WTC11 (cell line): Measurements from ENCODE around the gene FNDC1. TPM values are rescaled to one million over a fixed set of nuclear protein-coding genes. Genes with fewer than 3 reads are reported as not detected.

Experiments used
- ATAC-seq: fragments of 200-7000 bp; cut with Tn5 transposase; 2 replicates; pipeline ENCODE4 v1.10.0; 2021; ENCODE audit warnings: mild to moderate bottlenecking, moderate library complexity
- CTCF ChIA-PET: fragments of 300-600 bp; sonication (Branson Sonifier 250); formaldehyde crosslinking; loops from one replicate; lab custom pipeline; 2021; ENCODE audit warnings: antibody characterized with exemption; lab: Charles Lee
- POLR2A ChIA-PET: fragments of 350-600 bp; sonication (Branson Sonifier 250); formaldehyde crosslinking; loops from one replicate; lab custom pipeline; 2021; ENCODE audit warnings: antibody characterized with exemption; lab: Charles Lee
- DNase-seq: peaks from one replicate; pipeline ENCODE4 v3.0.0; 2021; ENCODE audit warnings: low spot score
- H3K27ac Mint-ChIP-seq: 2 replicates; pipeline ENCODE4 v1.8.0; 2021; ENCODE audit warnings: mixed read lengths
- H3K27me3 Mint-ChIP-seq: 2 replicates; pipeline ENCODE4 v1.8.0; 2021; ENCODE audit warnings: low read depth, mild to moderate bottlenecking, moderate library complexity, mixed read lengths
- H3K36me3 Mint-ChIP-seq: 2 replicates; pipeline ENCODE4 v1.8.0; 2021; ENCODE audit warnings: mixed read lengths
- H3K4me1 Mint-ChIP-seq: 2 replicates; pipeline ENCODE4 v1.8.0; 2022; ENCODE audit warnings: mixed read lengths
- H3K4me3 Mint-ChIP-seq: 2 replicates; pipeline ENCODE4 v1.8.0; 2021; ENCODE audit warnings: mild to moderate bottlenecking, moderate library complexity, mixed read lengths
- H3K9me3 Mint-ChIP-seq: 2 replicates; pipeline ENCODE4 v1.8.0; 2021; ENCODE audit warnings: mixed read lengths
- CREM ChIP-seq: sonication (generic); formaldehyde crosslinking; IDR thresholded peaks from 2 replicates; pipeline ENCODE4 v1.8.1; 2022; ENCODE audit warnings: mild to moderate bottlenecking, missing genetic modification reagents, moderate library complexity
- ELF4 ChIP-seq: sonication (generic); formaldehyde crosslinking; IDR thresholded peaks from 2 replicates; pipeline ENCODE4 v1.8.1; 2022; ENCODE audit warnings: low read depth, mild to moderate bottlenecking, moderate library complexity, missing genetic modification reagents
- GRHL2 ChIP-seq: fragments of 250-450 bp; sonication (Bioruptor Pico); IDR thresholded peaks from 2 replicates; pipeline ENCODE4 v1.8.0; 2022; ENCODE audit warnings: mild to moderate bottlenecking, moderate library complexity; ENCODE audit not compliant: insufficient replicate concordance, severe bottlenecking
- HMGA2 ChIP-seq: fragments of 250-450 bp; sonication (Bioruptor Pico); IDR thresholded peaks from 2 replicates; pipeline ENCODE4 v1.4.0; 2021; ENCODE audit warnings: mild to moderate bottlenecking, moderate library complexity
- JAZF1 ChIP-seq: fragments of 250-450 bp; sonication (Bioruptor Pico); IDR thresholded peaks from 2 replicates; pipeline ENCODE4 v1.9.0; 2021; ENCODE audit warnings: moderate library complexity, mild to moderate bottlenecking, inconsistent platforms
- JUN ChIP-seq: sonication (generic); formaldehyde crosslinking; IDR thresholded peaks from 2 replicates; pipeline ENCODE4 v1.8.0; 2023; ENCODE audit warnings: mild to moderate bottlenecking, missing genetic modification reagents
- MXD4 ChIP-seq: fragments of 250-450 bp; sonication (Bioruptor Pico); IDR thresholded peaks from 2 replicates; pipeline ENCODE4 v1.8.0; 2021; ENCODE audit warnings: mild to moderate bottlenecking, moderate library complexity, borderline replicate concordance
- NFE2L1 ChIP-seq: sonication (generic); formaldehyde crosslinking; IDR thresholded peaks from 2 replicates; pipeline ENCODE4 v1.8.1; 2023; ENCODE audit warnings: missing genetic modification reagents
- NR1H2 ChIP-seq: sonication (generic); formaldehyde crosslinking; IDR thresholded peaks from 2 replicates; pipeline ENCODE4 v1.9.0; 2021; ENCODE audit warnings: mild to moderate bottlenecking, moderate library complexity, missing genetic modification reagents
- SMAD3 ChIP-seq: sonication (generic); formaldehyde crosslinking; IDR thresholded peaks from 2 replicates; pipeline ENCODE4 v1.8.0; 2022; ENCODE audit warnings: missing genetic modification reagents, mild to moderate bottlenecking, borderline replicate concordance
- SMAD4 ChIP-seq: sonication (generic); formaldehyde crosslinking; IDR thresholded peaks from 2 replicates; pipeline ENCODE4 v1.8.0; 2022; ENCODE audit warnings: mild to moderate bottlenecking, missing genetic modification reagents
- TEAD1 ChIP-seq: sonication (generic); formaldehyde crosslinking; IDR thresholded peaks from 2 replicates; pipeline ENCODE4 v1.8.0; 2022; ENCODE audit warnings: mild to moderate bottlenecking, missing genetic modification reagents
- ZNF121 ChIP-seq: sonication (generic); formaldehyde crosslinking; IDR thresholded peaks from 2 replicates; pipeline ENCODE4 v1.8.0; 2023; ENCODE audit warnings: missing genetic modification reagents
- ZNF317 ChIP-seq: sonication (generic); formaldehyde crosslinking; IDR thresholded peaks from 2 replicates; pipeline ENCODE4 v1.8.1; 2023; ENCODE audit warnings: low read depth, mild to moderate bottlenecking, moderate library complexity, missing genetic modification reagents, borderline replicate concordance
- ZNF416 ChIP-seq: fragments of 250-450 bp; sonication (Bioruptor Pico); IDR thresholded peaks from 2 replicates; pipeline ENCODE4 v1.9.0; 2021; ENCODE audit warnings: mild to moderate bottlenecking, inconsistent platforms
- total RNA-seq: library from RNA; stranded (reverse); gene quantifications from 3 replicates; pipeline ENCODE4 v1.2.3, GENCODE V29; 2021
- TF ChIP-seq, protein P1 (sequence below): fragments of 200-600 bp; IDR thresholded peaks from 2 replicates; pipeline ENCODE4 v1.8.0; 2022; ENCODE audit warnings: antibody characterized with exemption
- TF ChIP-seq, protein P2 (sequence below): sonication (generic); formaldehyde crosslinking; IDR thresholded peaks from 2 replicates; pipeline ENCODE4 v1.8.1; 2022; ENCODE audit warnings: mild to moderate bottlenecking, missing genetic modification reagents, moderate library complexity, borderline replicate concordance
- TF ChIP-seq, protein P3 (sequence below): sonication (generic); formaldehyde crosslinking; IDR thresholded peaks from 2 replicates; pipeline ENCODE4 v1.8.1; 2022; ENCODE audit warnings: low read depth, mild to moderate bottlenecking, moderate library complexity, missing genetic modification reagents, borderline replicate concordance
- TF ChIP-seq, protein P4 (sequence below): sonication (generic); formaldehyde crosslinking; IDR thresholded peaks from 2 replicates; pipeline ENCODE4 v1.8.1; 2022; ENCODE audit warnings: mild to moderate bottlenecking, moderate library complexity, missing genetic modification reagents
- TF ChIP-seq, protein P5 (sequence below): fragments of 250-450 bp; sonication (Bioruptor Pico); IDR thresholded peaks from 2 replicates; pipeline ENCODE4 v1.9.0; 2021; ENCODE audit warnings: mild to moderate bottlenecking
- TF ChIP-seq, protein P6 (sequence below): sonication (generic); formaldehyde crosslinking; IDR thresholded peaks from 2 replicates; pipeline ENCODE4 v1.8.0; 2023; ENCODE audit warnings: missing genetic modification reagents, mild to moderate bottlenecking, borderline replicate concordance
- TF ChIP-seq, protein P7 (sequence below): sonication (generic); formaldehyde crosslinking; IDR thresholded peaks from 2 replicates; pipeline ENCODE4 v1.8.0; 2022; ENCODE audit warnings: mild to moderate bottlenecking, missing genetic modification reagents

The FNDC1 gene
- total RNA-seq, 1 experiment from 2014 or later, result 0.44 TPM

DNA sequence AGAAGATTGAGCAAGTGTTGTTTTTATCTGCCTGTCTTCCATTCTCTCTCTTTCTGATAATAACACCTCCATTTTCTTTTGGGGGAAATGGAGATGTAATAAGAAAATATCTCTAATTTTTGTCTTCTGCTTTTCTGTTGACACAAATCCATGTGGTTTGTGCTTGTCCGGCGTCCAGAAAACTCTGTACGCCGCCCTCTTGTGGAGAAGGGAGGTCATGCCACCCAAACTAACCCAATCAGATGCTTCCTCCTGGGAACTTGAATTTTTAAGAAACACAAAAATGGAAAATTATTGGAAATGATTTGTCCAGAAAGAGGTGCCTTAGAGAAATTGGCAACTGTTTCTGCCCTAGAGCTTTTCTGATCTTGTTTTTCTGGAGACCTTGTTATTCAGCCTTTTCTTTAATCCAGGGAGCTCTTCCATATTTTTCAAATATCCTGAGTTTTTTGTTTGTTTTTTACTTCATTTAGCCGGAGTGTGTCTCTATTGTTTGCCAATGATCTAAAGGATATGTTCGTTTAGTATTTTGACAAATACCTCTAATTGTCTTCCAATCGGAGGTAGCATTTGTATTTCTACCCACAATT, 17.8 kb upstream of the FNDC1 start:
- TF ChIP-seq, protein P1, sequence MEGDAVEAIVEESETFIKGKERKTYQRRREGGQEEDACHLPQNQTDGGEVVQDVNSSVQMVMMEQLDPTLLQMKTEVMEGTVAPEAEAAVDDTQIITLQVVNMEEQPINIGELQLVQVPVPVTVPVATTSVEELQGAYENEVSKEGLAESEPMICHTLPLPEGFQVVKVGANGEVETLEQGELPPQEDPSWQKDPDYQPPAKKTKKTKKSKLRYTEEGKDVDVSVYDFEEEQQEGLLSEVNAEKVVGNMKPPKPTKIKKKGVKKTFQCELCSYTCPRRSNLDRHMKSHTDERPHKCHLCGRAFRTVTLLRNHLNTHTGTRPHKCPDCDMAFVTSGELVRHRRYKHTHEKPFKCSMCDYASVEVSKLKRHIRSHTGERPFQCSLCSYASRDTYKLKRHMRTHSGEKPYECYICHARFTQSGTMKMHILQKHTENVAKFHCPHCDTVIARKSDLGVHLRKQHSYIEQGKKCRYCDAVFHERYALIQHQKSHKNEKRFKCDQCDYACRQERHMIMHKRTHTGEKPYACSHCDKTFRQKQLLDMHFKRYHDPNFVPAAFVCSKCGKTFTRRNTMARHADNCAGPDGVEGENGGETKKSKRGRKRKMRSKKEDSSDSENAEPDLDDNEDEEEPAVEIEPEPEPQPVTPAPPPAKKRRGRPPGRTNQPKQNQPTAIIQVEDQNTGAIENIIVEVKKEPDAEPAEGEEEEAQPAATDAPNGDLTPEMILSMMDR, result peak; percentile 65
- TF ChIP-seq GRHL2 (no peak), HMGA2 (CRISPR knock-in tag) (no peak), JAZF1 (CRISPR knock-in tag) (no peak), ZNF317 (CRISPR knock-in tag) (no peak), NFE2L1 (CRISPR knock-in tag) (no peak)
- TF ChIP-seq, protein P2, sequence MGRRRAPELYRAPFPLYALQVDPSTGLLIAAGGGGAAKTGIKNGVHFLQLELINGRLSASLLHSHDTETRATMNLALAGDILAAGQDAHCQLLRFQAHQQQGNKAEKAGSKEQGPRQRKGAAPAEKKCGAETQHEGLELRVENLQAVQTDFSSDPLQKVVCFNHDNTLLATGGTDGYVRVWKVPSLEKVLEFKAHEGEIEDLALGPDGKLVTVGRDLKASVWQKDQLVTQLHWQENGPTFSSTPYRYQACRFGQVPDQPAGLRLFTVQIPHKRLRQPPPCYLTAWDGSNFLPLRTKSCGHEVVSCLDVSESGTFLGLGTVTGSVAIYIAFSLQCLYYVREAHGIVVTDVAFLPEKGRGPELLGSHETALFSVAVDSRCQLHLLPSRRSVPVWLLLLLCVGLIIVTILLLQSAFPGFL (CRISPR knock-in tag), result no peak
- TF ChIP-seq, protein P3, sequence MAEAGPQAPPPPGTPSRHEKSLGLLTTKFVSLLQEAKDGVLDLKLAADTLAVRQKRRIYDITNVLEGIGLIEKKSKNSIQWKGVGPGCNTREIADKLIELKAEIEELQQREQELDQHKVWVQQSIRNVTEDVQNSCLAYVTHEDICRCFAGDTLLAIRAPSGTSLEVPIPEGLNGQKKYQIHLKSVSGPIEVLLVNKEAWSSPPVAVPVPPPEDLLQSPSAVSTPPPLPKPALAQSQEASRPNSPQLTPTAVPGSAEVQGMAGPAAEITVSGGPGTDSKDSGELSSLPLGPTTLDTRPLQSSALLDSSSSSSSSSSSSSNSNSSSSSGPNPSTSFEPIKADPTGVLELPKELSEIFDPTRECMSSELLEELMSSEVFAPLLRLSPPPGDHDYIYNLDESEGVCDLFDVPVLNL (CRISPR knock-in tag), result no peak
- TF ChIP-seq, protein P4, sequence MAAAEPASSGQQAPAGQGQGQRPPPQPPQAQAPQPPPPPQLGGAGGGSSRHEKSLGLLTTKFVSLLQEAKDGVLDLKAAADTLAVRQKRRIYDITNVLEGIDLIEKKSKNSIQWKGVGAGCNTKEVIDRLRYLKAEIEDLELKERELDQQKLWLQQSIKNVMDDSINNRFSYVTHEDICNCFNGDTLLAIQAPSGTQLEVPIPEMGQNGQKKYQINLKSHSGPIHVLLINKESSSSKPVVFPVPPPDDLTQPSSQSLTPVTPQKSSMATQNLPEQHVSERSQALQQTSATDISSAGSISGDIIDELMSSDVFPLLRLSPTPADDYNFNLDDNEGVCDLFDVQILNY (CRISPR knock-in tag), result no peak
- Mint-ChIP-seq H3K9me3 (peaks cover 15% of the 10 kb centered on the region), H3K27me3 (peaks cover 6% of the 10 kb centered on the region; the same call in 1 of the 2 replicates), H3K36me3 (peaks cover 11% of the 10 kb centered on the region; the same call in 1 of the 2 replicates), H3K4me3 (no peak overlapping the region), H3K27ac (no peak overlapping the region), H3K4me1 (no peaks in the 10 kb centered on the region)
- peak; percentile 48 for DNase-seq
- CTCF ChIA-PET, result interaction anchor here (5.9 kb wide), 1 partner anchor 17 kb away, joined by 31 read pairs; no protein-coding TSS in a partner anchor
- POLR2A ChIA-PET, result no interaction called here
- peak; percentile 43; the same call in 1 of the 2 replicates for ATAC-seq

DNA sequence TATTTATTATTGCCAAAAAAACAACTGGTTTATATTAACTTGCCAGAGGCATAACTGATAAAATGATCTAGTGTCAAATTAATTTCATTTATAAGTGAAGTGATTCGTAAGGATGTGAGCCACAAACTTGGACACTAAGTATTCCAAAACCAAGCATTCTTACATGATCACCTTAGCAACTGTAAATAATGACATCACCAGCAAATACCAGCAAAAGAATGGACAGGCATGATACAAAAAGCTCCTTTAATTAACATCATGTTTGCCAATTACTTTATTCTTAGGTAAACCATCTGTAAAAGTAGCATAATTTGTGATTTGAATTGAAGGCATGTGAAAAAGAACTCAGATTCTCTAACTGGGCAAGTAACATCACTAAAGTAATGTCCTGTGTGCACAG, 17.2 kb upstream of the FNDC1 start:
- Mint-ChIP-seq H3K9me3 (peaks cover 22% of the 10 kb centered on the region), H3K4me1 (no peaks in the 10 kb centered on the region)
- ATAC-seq, result no peak
- TF ChIP-seq ZNF416 (CRISPR knock-in tag), result no peak
- TF ChIP-seq, protein P5, sequence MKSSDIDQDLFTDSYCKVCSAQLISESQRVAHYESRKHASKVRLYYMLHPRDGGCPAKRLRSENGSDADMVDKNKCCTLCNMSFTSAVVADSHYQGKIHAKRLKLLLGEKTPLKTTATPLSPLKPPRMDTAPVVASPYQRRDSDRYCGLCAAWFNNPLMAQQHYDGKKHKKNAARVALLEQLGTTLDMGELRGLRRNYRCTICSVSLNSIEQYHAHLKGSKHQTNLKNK (CRISPR knock-in tag), result no peak
- TF ChIP-seq, protein P6, sequence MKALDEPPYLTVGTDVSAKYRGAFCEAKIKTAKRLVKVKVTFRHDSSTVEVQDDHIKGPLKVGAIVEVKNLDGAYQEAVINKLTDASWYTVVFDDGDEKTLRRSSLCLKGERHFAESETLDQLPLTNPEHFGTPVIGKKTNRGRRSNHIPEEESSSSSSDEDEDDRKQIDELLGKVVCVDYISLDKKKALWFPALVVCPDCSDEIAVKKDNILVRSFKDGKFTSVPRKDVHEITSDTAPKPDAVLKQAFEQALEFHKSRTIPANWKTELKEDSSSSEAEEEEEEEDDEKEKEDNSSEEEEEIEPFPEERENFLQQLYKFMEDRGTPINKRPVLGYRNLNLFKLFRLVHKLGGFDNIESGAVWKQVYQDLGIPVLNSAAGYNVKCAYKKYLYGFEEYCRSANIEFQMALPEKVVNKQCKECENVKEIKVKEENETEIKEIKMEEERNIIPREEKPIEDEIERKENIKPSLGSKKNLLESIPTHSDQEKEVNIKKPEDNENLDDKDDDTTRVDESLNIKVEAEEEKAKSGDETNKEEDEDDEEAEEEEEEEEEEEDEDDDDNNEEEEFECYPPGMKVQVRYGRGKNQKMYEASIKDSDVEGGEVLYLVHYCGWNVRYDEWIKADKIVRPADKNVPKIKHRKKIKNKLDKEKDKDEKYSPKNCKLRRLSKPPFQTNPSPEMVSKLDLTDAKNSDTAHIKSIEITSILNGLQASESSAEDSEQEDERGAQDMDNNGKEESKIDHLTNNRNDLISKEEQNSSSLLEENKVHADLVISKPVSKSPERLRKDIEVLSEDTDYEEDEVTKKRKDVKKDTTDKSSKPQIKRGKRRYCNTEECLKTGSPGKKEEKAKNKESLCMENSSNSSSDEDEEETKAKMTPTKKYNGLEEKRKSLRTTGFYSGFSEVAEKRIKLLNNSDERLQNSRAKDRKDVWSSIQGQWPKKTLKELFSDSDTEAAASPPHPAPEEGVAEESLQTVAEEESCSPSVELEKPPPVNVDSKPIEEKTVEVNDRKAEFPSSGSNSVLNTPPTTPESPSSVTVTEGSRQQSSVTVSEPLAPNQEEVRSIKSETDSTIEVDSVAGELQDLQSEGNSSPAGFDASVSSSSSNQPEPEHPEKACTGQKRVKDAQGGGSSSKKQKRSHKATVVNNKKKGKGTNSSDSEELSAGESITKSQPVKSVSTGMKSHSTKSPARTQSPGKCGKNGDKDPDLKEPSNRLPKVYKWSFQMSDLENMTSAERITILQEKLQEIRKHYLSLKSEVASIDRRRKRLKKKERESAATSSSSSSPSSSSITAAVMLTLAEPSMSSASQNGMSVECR (CRISPR knock-in tag), result no peak
- no peak for TF ChIP-seq ZNF121 (CRISPR knock-in tag)
- no peak for TF ChIP-seq TEAD1
- TF ChIP-seq GRHL2, result no peak
- TF ChIP-seq CREM (CRISPR knock-in tag), result no peak
- TF ChIP-seq MXD4 (CRISPR knock-in tag), result no peak
- no peak for TF ChIP-seq JUN (CRISPR knock-in tag)
- TF ChIP-seq, protein P7, sequence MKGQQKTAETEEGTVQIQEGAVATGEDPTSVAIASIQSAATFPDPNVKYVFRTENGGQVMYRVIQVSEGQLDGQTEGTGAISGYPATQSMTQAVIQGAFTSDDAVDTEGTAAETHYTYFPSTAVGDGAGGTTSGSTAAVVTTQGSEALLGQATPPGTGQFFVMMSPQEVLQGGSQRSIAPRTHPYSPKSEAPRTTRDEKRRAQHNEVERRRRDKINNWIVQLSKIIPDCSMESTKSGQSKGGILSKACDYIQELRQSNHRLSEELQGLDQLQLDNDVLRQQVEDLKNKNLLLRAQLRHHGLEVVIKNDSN (CRISPR knock-in tag), result no peak
- TF ChIP-seq ELF4 (CRISPR knock-in tag), result no peak
- no peak for TF ChIP-seq NR1H2
- TF ChIP-seq SMAD3, result no peak
- no peak for TF ChIP-seq SMAD4 (CRISPR knock-in tag)

More for the DNA sequence above, 17.2 kb upstream of the FNDC1 start:
- Mint-ChIP-seq H3K36me3 (peaks cover 11% of the 10 kb centered on the region; the same call in 1 of the 2 replicates), H3K27ac (no peak overlapping the region), H3K27me3 (peaks cover 12% of the 10 kb centered on the region; the same call in 1 of the 2 replicates), H3K4me3 (no peak overlapping the region)
- ChIA-PET CTCF (interaction anchor here (5.9 kb wide), 1 partner anchor 17 kb away, joined by 31 read pairs; no protein-coding TSS in a partner anchor), POLR2A (no interaction called here)
- DNase-seq, result no peak
